Anterior cingulate cortex (tissue), 58 donors: ENCODE data around the gene NEU4.
"Not testable (repeated sequence)": the region's sequence is repeated elsewhere in the genome, so short reads cannot be mapped to it uniquely, and the experiment has no call there.

ENCODE experiments used
- DNase-seq, 58 donors: peaks; one replicate each; lab custom pipeline; 2025; lab: John Stamatoyannopoulos, UW

NEU4 gene

DNA sequence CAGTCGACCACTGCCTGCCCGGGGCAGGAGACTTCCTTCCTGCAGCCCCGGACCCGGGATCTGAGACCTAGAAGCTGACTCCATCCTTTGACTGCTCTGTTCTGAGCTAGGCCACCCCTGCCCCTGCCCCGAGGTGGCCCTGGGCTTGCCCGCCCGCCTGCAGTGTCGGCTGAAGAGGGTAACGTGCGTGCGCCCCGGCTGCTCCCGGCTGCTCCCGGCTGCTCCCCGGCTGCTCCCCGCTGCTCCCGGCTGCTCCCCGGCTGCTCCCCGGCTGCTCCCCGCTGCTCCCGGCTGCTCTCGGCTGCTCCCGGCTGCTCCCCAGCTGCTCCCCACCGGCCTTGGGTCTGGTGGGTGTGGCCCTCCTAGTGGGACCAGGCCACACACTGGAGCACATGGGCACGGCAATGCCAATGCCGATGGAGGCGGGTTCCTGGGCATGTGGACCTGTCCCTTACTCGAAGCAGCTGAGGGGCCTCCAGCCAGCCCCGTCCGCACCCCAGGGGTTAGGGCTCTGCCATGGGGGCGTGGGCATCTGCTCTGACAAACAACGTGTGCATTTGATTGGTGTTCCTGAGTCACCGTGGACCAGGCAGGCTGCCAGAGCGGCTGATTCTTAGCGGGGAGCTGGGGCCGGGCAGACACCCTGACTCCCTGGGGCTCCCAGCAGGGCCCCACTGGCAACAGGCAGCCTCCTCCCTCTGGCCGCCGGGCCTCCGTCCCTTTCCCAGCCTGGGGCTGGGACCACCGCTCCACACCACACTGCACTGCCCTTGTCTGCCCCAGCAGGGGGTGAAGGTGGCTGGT is 34.4 kb upstream of the NEU4 start:
- DNase-seq, result no peak

- DNase-seq, result peak in 1 of 58 donors; percentile 50
These were observed 33.5 kb upstream of the NEU4 start for GRCh38 chr2:241775223-241776177.

DNA sequence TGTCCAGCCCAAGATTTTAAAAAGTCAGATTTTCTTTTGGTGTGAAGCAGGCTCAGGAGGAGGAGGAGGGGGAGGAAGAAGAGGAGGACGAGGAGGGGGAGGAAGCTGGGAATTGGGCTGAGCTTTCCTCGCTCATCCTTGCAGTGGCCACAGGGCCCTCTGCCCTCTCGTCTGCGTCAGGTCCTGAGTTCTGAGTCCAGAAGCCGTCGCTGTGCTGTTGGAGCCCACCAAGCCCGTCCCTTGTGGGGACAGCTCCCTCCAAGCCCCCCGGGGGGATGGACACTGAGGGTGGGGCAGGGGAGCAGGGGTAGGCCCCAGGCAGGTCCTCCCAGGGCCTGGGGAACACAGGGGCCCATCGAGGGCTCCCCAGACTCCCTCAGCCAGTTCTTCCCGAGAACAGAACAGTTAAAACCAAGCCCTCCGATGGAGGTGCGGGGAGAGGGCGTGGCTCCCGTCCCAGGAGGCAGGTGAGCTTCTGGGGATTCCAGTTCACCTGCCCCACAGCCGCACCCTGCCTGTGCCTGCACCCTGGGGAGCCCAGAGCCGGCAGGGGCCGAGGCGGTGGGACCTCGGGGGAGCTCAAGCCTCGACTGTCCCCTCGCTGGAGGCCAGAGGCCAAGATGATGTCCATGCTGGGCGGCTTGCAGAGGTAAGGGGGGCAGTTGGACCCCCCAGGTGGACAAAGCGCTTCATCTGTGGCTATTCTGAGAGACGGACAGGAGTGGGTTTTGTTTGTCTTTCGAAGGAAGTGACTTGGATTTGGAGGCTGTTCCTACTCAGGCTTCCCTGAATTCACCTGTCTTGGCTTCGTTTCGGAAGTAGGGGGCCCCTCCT is 32.4 kb upstream of the NEU4 start, which contains the start of gene GAL3ST2:
Gene GAL3ST2 (plus strand): TSS at position 487 of the 834 bp plus-strand sequence. CDS start 134 bp downstream, at position 621.
- DNase-seq, result no peak

DNA sequence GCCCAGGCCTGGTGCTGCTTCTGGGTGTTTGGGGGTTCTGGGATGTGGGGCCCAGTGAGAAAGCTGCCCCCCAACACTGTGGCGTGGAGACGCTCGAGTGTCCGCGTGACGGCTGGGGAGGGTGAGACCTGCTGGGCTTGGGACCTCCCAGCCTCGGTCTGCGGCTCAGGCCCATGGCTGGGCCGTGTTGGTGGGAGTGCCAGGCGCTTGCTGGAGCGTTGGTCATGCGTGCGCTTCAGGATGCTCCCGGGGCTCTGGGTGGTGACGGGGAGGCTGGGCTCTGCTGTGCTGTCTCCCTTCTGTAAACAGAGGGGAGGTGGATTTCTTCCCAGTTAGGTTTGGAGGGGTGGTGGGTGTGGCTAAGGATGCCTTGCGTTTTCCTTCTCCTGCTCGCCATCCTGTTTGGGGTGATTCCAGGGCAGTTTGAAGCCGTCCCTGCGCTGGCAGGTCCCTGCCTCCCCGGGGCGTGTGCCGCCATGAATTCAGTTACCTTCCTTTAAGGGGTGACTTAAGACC is 31.8 kb upstream of the NEU4 start:
- DNase-seq, result no peak

GRCh38 chr2:241777686-241778627 is 31.0 kb upstream of the NEU4 start:
- no peak for DNase-seq

- DNase-seq, result no peak
These were observed 27.9 kb upstream of the NEU4 start for GRCh38 chr2:241780939-241781569.

DNA sequence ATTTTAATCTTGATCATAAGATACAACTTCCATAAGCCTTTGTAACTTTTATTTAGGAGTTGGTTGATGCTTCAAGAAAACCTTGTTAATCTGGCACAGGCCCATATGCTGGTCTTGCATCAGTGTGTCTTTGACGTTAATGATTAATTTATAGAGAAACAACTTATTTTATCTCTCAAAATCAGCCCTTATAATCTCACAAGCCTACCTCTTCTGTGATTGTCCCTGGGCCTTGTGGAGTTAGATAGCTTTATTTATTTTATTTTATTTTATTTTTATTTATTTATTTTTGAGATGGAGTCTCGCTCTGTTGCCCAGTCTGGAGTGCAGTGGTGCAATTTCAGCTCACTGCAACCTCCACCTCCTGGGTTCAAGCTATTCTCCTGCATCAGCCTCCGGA is 26.9 kb upstream of the NEU4 start:
- DNase-seq, result not testable (repeated sequence)

GRCh38 chr2:241788135-241788534 is 20.9 kb upstream of the NEU4 start:
- DNase-seq, result no peak

DNA sequence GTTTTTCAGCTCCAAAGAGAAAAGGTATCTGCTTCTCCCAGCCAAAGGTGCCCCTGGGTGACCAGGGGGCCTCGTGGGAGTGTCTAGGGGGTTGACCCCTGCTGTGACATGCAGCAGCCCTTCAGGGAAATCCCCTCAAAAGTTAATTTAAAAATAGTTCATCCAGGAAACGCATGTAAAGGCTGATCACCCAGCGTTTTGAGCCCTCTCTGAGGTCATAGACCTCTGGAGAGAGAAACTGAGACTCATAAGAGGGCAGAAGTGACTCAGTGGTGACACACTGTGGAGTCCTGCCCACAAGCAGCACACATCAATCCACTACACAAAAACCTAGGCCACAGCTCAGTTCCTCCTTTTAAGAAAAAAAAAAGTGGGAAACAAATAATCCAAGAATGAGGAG is 20.4 kb upstream of the NEU4 start:
- DNase-seq, result no peak

- DNase-seq, result not testable (repeated sequence)
These were observed 17.6 kb upstream of the NEU4 start for GRCh38 chr2:241791385-241791784.

- no peak for DNase-seq
These were observed 15.6 kb upstream of the NEU4 start for GRCh38 chr2:241793385-241793784.

DNA sequence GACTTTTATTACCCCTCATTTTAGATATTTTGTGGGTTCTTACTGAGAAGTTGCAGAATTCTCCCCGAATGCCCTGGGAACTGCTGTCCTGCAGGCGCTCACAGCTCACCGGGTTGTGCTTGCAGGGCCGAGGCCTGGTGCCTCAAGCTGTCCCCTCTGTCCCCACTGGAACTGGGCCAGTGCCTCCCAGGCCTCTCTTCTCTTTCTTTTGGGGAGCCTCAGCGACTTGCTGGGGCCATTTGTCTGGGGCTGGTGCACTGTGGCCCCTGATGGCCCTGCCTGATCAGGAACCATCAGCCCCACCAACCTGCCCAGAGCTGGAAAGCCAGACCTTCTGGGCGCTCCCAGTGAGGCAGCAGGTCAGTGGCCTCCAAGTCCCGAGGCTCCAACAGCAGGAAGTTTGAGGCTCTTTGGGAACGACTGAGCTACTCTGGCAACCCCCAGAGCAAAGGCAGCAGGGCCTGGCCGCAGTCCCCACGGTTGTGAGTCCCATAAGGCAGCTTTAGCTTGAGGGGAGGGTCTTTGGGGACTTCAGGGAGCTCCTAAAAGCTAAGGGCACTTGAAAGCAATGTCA is 14.7 kb upstream of the NEU4 start:
- DNase-seq, result no peak

DNA sequence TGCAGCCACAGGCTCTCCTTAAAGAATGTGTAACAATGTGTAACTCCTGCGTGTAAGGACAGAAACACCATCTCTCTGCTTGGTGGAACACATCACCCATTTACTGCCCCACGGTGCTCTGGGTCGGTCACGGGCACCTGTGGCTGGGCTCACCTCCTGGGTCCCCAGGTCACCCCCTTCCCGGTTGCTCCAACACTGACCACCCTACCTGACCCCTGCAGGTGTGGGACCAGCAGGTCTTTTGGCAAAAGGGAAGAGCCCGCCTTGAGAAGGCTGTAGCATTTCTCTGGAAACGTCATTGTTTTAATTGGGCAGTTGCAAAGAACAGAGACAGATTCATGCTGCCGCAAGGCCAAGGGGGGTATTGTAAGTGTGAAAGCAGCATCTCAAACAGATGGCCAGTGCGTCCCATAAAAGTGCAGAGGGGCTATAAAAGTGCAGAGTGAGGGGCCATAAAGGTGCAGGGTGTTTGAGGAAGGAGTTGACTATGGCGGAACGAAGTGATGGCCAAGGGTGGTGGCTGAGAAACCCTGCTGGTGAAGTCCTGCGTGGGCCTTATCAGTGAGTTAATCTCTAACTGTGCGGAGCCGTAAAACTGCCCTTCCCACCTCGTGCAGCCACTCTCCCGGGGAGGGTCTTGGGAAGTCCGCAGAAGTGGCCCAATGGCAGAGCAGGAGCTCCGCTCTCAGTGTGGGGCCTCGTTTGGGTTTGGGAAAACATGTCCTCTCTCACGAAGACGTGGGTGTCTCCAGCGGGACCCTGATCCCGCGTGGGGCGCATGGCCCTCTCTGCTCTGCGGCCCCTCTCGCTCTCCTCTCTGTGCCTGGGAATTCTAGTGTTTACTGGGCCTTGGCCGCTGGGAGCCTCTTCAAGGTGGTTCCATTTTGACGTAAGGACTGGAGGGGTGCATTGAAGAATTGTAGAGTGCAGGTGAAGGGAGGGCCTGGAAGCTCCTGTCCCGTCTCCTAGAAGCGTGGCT is 13.7 kb upstream of the NEU4 start:
- no peak for DNase-seq

GRCh38 chr2:241796209-241796608 is 12.8 kb upstream of the NEU4 start:
- DNase-seq, result no peak

GRCh38 chr2:241796610-241797138 is 12.3 kb upstream of the NEU4 start:
- no peak for DNase-seq

GRCh38 chr2:241797441-241798080 is 11.4 kb upstream of the NEU4 start:
- DNase-seq, result peak in 1 of 58 donors; percentile 35
